GM23248 (cell line): ENCODE results near the gene TMEM164.

Experiments
- EZH2 ChIP-seq: fragments of 200-600 bp; sonication (generic); IDR thresholded peaks from 2 replicates; pipeline ENCODE4 v1.6.1; 2018; ENCODE audit warnings: antibody characterized with exemption, mild to moderate bottlenecking; ENCODE audit not compliant: insufficient read depth, poor library complexity, severe bottlenecking
- EZH2phosphoT487 ChIP-seq: fragments of 200-600 bp; sonication (generic); IDR thresholded peaks from 2 replicates; pipeline ENCODE4 v1.6.1; 2018; ENCODE audit warnings: antibody characterized with exemption, moderate library complexity, mild to moderate bottlenecking, low read depth; ENCODE audit not compliant: insufficient read depth

DNA sequence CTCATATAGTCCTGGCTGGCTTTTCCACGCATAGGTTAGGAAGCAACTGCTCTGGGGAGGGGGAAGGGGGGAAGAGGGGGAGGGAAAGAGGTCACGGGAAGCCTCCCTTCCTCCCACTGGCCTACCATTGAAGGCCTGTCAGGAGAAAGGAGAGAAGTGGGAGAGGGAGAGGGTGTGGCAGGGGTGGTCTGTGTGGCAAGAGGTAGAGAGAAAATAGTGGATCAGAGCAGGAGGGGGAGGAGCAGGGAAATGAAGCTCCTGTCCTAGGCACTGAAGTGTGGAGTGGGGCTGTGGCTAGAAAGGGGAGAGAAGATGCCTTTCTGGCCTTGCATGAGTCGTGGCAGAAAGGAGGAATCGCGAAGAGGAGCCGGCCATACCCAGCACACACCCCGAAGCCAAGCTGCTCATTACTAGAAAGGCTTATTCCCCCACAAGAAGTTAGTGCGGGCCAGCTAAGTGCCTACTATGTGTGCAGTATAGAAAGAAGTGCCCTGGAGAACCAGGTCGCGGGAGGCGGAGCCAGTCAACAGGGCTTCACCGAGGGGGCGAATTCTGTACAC lies 1.1 kb upstream of the TMEM164 start:
- no peak for TF ChIP-seq EZH2phosphoT487
- no peak for TF ChIP-seq EZH2
